NCI-H526 treated with DMSO at 0.1 percent for 48 hours (cell line): ENCODE data around the gene HOMER3.
A peak's percentile ranks its signal among the peaks of the same experiment; 100 is the strongest.

ENCODE experiments used
- DNase-seq: peaks from one replicate; lab custom pipeline; 2025; lab: John Stamatoyannopoulos, UW

The HOMER3 gene

DNA sequence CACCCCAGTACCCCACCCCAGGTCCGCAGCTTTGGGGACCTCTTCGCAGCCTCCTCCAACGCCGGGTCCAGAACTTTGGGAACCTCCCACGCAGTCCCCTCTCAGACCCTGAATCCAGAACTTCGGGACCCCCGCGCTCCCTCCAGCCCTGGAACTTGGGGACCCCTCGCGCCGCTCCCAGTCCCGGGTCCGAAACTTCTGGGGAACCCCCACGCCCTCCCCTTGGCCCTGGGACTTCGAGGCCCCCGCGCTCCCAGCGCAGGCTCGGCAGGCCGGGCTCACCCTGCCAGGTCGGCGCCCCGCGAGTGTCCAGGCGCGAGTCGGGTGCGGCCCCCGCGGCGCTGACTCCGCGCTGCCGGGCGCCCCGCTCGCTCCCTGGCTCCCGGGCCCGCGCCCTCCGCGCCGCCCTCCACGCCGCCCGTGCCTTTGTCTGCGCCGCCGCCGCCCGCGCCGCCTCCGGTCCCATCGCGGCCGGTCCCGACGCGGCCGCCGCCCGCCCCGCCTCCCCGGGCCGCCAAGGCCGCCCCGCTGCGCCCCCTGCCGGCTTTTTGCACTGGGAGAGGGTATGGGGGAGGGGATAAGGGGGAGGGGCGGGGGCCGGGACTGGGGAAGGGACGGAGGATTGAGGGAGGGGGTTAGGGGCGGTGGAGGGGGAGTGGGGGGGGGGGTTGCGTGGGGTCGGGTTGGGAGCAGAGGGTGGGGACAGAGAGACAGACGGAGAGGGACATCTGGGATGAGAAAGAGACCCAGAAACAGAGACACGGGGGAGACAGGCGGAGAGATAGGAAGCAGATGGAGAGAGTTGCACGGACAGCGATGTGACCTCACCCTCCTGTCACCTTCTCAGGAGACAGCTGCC lies at the start of gene HOMER3:
TSS of gene HOMER3 (minus strand) at position 449 of the 859 bp plus-strand sequence. CDS start 2,235 bp downstream, outside the sequence.
- no peak for DNase-seq

DNA sequence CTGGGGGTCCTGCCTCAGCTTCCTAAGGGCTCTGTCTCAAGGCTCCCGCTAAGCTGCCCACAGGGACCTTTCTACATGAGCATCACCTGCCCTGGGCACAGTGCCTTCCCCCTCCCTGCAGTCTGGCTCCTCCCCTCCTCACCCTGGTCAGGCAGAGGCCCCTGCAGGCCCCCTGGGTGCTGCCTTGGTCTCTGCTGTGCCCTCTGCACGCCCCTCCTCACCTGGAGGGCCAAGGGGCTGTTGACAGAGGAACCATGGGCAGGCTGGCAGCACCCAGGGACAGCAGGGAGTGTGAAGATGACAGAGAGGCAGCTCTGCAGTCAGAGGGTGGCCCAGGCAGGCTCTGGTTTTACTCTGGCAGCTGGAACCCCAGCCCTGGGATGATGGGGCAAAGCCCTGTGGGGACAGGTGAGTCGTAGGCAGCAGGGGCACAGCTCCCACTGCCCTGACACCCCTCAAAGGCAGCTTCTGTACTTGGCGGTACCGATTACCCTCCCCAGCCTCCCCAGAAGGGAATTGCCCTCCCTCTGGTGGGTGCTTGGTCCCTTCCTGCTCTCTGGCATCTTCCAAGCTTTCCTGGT lies 49.2 kb upstream of the HOMER3 start:
- no peak for DNase-seq

DNA sequence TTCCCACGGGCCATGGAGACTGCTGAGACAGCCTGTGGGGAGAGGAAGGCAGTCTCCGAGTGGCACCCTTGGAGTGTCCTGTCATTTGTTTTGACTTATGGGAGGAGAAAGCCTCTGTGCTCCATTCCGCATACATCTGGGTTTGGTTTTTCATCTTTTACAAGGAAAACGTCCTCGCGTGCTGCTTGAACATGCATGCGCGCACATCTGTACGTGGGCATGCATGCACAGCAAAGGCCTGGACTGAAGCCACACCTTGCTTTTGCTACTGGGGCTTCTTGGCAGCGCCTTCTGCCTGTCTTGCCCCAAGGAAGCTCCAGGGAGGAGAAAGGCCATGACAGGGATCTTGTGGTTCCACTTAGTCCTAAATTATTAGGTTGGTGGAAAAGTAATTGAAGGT lies 48.3 kb upstream of the HOMER3 start:
- no peak for DNase-seq

DNA sequence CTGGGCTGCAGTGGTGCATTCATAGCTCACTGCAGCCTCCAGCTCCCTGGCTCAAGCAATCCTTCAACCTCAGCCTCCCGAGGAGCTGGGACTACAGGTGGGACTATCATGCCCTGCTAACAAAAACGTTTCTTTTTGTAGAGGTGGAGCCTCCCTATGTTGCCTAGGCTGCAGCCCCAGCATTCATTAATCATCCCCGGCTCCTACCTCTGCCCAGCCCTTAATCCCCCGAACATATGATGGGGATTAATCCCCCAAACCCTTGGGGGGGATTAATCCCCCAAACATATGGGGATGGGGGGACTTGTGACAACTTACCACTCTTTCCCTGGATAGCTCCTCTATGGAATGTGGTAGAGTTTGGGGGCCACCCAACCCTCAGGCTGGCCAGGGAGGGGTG lies 46.4 kb upstream of the HOMER3 start:
- DNase-seq, result no peak

DNA sequence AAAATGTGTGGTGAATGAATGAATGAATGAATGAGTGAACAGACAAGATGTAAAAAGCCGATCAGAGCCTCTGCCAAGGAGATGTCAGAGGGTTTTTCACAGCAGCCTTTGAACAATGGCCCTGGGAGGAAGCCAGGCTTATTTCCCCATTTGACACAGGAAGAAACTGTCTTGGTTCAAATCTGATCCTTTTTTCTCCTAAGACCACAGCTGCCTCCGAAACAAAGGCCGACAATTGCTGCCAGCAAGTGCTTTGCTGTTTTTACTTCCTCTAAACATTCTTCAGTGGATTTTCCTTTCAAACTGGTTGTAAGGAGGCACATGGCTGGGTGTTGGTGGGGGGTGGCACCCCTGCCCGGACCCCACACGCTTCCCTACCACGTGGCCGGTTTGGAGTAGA lies 44.2 kb upstream of the HOMER3 start:
- no peak for DNase-seq

DNA sequence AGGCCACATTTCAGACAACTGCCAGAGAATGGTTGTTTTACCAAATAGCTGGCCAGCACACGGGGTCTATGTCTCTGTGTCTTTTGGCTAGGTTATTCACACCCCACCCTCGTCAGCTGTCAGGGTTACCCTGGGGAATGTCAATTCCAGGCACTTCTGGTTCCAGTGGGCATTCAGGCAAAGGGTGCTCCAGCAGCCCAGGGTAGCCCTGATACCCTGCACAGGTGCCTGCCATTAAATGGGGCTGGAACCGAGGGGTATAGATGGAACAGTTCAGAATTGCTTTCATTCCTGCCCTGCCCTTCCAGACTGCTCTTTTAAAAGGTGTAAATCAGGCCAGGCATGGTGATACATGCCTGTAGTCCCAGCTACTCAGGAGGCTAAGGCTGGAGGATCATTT lies 43.2 kb upstream of the HOMER3 start:
- DNase-seq, result no peak

DNA sequence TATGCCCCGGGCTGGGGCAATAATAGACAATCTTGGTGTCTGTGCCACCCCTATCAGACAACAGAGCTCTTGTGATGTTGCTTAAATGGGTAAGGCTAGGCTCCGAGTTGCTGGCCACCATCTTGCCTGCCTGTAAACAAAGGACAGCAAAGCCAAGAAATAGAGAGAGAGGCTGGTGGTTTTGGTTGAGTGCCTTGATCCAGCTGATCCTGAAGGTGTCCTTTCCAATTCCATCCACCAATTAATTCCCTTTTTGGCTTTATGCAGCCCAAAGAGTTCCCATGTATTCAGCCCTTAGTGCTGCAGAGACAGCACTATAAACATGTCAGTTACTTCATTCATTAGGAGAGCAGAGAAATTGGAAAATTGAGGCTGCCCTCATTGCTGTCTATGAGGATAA lies 41.7 kb upstream of the HOMER3 start:
- no peak for DNase-seq

DNA sequence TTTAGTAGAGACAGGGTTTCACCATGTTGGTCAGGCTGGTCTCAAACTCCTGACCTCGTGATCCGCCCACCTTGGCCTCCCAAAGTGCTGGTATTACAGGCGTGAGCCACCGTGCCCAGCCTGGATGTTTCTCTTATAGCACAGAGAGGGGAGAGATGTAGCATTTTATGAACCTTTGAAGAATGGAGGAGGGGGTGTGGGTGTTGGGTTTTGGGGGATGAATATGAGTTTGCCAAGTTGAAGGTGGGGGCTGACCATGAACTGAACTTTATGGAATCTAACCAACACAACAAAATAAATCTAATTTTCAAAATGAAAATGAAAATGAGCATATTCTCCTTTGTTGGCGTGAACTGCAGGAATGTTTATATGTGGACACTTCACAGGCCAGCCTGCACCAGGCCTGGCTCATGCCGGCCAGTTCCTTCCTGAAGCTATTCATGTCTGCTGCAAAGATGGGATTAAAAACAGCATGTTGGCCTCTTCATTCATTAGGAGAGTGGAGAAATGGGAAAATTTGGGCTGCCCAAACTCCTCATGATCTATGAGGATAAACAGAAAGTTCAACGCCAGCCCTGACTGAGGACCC lies 39.5 kb upstream of the HOMER3 start:
- DNase-seq, result no peak

DNA sequence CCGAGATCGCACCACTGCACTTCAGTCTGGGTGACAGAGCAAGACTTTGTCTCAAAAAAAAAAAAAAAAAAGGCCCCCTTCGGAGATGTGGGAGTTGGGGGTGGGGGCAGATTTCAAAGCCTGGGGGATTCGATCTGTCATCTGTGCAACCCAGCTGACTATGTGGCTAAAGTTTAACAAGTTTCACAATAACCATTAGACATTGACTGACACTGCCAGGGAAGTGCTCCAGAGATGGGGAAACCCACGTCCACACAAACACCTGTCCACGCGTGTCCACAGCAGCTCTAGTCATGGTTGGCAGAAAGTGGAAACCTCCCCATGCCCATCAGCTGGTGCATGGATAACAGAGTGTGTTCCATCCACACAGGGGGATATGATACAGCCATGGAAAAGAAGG lies 37.6 kb upstream of the HOMER3 start:
- DNase-seq, result no peak

DNA sequence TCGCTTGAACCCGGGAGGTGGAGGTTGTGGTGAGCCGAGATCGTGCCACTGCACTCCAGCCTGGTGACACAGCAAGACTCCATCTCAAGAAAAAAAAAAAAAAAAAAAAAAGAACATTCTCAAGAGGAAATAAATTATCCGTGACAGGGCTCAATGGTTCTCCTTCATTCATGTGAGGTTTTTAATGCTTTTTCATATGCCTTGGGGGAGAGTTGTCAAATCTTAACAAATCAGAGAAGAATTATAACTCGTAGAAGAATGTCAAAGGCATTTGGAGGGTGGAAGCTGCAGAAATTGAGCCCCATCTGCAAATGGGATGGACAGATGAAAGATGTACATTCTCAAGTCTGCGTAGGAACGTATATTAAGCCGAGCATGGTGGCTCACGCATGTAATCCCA lies 34.9 kb upstream of the HOMER3 start:
- no peak for DNase-seq

DNA sequence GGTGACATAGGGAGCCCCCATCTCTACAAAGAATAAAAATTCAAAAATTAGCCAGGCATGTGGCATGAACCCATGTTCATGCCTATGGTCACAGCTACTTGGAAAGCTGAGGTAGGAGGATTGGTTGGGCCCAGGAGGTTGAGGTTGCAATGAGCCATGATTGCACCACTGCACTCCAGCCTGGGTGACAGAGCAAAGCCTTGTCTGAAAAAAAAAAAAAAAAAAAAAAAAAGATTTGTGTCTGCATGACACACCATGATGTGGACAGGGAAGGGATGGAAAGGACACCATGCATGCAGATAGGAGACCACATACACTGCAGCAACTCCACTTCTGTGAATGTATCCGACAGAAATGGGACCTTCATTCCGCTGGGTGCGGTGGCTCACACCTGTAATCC lies 34.0 kb upstream of the HOMER3 start:
- DNase-seq, result no peak

DNA sequence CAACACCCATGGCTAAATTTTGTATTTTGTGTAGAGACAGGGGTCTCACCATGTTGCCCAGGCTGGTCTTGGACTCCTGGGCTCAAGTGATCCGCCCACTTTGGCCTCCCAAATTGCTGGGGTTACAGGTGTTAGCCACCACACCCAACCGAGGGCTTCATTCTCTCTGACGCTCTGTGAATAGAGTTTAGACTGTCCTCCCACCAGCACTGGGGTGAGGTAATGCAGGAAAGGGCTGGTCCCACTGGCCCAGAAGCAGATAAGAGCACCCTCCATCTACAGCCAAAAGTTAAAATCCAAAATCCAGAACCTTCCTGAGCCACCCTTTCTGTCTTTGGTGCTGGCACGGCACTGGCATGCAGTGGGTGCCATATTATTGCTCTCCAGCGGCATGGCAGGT lies 31.8 kb upstream of the HOMER3 start:
- no peak for DNase-seq

DNA sequence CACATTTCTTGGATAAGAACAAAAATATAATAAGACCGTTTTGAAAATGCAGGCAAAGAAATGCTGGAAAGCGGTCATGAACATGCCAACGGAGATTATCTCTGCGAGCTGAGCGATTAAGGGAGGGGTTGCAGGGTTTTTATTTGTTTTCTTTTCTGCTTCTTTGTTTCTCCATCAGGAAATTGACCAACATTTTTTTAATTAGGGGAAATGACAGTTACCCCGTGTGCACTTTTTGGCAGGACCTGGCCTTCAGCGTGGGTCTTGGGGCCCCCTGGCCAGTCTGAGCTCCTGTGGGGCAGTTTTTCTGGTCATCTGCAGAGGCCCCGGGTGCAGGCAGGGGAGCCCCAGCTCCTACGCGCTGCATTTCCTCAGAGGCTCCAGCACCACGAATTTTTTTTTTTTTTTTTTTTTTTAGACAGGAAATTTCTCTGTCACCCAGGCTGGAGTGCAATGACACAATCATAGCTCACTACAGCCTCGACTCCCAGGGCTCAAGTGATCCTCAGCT lies 31.3 kb upstream of the HOMER3 start:
- no peak for DNase-seq

DNA sequence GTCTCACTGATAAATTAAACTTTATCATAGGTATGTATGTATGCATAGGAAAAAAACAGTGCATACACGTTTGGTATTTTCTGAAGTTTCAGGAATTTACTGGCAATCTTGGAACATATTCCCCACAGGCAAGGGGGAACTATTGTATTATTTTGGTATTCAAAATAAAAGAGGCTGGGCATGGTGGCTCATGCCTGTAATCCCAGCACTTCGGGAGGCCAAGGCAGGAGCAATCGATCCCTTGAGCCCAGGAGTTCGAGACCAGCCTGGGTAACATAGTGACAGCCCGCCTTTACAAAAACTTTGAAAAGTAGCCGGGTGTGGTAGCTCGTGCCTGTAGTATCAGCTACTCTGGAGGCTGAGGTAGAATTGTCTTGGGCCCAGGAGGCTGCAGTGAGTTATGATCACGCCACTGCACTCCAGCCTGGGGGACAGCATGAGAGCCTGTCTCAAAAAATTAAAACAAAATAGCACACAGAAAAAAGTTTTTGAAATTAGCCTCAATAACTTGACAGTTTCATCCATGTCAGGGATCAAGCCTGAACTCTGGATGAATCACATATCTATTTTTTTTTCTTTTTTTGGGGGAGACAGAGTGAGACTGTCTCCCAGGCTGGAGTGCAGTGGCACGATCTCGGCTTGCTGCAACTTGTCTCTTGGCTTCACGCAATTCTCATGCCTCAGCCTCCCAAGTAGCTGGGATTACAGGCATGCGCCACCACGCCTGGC lies 29.1 kb upstream of the HOMER3 start:
- no peak for DNase-seq

DNA sequence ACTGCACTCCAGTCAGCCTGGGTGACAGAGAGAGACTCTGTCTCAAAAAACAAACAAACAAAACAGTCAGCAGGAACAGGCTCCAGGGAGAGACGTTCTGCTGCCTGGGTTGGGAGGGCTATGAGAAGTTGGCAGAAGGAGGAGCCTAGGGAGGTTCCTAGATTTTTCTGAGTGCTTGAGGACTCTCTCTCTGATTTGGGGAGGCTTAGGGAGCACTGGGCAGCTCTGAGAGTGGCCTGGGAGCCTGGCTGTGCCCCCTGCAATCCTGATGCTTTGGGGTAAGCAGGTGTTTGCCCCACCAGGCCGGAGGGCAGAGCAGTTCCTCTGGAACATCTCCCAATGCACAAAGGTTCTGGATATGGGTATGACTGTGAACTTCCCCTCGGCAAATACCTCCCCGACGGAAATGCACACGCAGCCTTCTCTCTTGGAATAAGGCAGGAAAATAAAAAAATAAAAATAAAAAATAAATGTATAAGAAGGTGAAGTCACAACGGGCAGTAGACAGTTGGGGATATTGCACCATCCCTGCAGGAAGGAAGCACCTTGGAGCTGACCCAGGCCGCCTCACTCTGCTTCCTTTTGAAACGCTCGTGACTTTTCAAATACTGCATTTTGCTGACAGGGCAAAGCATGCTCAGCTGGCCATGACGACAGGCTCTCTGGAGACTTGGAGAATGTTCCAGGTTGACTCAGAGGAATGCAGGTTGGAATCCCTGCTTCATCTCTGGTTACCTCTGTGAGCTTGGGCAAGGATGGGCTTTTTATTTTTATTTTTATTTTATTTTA lies 26.5 kb upstream of the HOMER3 start:
- DNase-seq, result no peak

DNA sequence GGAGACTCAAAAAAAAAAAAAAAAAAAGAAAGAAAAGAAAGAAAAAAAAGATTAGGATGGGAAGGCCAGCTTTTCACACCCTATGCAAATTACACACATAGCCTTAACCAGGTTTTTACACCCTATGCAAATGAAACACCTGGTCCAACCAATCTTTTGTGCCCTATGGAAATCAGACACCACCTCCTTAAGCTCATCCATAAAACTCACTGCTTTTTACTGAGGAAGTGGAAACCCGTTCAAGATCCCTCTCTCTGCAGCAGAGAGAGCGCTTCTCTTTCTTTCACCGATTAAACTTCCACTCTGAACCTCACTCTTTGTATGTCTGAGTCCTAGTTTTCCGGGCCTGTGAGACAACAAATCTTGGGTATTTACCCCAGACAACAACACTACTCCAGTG lies 25.3 kb upstream of the HOMER3 start:
- DNase-seq, result peak; percentile 71

DNA sequence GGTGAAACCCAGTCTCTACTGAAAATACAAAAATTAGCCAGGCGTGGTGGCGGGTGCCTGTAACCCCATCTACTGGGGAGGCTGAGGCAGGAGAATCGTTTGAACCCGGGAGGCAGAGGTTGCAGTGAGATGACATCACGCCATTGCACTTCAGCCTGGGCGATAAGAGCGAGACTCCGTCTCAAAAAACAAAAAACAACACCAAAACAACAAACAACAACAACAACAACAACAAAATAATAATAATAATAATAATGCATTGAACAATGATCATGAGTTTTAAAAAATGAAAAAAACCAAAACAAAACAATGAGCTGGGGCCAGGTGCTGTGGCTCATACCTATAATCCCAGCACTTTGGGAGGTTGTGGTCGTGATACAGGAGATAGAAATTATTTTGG lies 23.1 kb upstream of the HOMER3 start:
- DNase-seq, result no peak

DNA sequence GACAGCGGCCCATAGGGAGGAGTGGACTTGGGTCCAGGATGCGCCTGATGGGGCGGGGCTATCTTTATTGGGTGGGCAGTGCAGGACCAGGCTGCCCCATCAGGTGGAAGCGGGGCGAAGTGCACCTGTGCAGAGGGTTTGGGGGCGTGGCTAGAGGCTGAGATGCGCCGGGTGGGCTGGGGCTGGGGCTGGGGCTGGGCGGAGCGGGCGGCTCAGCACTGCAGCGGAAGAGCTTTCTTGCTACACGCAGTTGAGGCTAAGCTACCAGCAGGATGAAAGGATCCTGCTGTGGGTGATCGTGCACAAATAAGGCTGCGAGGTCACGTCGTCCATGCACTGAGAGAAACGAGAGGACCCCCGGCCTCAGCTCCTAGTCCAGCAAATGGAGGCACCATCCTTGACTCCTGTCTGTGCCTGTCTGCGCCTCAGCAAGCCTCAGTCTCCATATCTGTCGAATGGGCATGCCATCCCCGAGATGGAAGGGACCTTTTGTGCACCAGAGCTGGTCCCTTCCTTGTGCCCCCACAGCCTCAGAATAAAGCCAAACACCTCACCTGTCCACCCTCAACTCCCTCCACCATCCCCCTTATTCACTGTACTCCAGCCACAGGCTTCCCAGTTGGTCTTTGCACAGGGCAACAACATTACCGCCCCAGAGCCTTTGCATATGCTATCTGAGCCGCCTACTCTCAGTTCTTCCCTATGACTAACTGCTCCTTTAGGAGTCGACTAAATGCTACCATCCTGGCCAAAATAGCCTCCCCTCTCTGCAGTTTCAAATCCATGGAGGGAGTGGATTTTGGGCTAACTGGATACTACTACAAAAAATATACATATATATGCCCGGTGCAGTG lies 21.0 kb upstream of the HOMER3 start:
- peak; percentile 8 for DNase-seq

DNA sequence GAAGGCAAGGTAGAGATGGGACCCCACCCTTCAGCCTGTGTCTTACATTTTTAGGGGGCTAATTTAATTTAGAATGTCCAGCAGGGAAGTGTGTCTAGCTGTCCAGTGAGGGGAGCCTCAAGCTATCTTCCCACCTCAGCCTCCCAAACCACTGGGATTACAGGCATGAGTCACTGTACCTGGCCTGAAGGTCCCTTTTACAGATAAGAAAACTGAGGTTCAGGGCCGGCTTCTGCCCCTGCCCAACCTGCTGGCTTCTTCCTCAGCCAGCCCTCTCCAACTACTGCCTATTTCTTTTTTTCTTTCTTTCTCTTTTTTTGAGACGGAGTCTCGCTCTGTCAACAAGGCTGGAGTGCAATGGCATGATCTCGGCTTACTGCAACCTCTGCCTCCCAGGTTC lies 19.4 kb upstream of the HOMER3 start:
- no peak for DNase-seq

DNA sequence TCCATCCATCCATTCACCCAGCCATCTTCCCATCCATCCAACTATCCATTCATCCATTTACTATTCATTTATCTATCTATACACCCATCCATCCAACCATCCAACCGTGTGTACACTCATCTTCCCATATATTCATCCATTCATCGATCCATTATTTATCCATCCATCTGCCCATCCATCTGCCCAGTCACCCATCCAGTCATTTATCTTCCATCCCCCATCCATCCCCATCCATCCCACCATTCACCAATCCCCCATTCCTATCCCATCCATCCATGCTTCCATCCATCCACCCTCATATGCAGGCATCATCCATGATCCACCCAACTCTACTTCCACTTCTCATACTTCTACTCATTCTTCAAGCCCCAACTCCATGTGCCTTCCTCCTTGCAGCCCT lies 14.0 kb upstream of the HOMER3 start:
- no peak for DNase-seq

DNA sequence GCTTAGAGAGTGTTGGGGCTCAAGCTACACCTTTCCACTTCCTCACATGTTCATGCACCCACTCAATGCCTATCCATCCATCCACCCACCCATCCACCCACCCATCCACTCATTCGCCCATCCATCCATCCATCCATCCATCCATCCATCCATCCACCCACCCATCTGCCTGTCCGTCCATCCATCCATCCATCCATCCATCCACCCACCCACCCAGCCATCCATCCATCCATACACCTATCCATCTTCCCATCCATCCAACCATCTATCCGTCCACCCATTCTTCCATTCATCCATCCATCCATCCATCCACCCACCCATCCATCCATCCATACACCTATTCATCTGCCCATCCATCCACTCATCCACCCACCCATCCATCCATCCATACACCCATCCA lies 13.1 kb upstream of the HOMER3 start:
- no peak for DNase-seq
